NOMO-1 treated with DMSO at 0.1 percent for 48 hours (cell line): ENCODE measurements around the gene STK24.

Experiments
- DNase-seq: peaks from one replicate; lab custom pipeline; 2025; ENCODE audit not compliant: unreplicated experiment; lab: John Stamatoyannopoulos, UW

Gene STK24

GRCh38 chr13:98475522-98475921 is 101.4 kb downstream of the STK24 start:
- no peak for DNase-seq

GRCh38 chr13:98474761-98475160 is 102.1 kb downstream of the STK24 start:
- DNase-seq: no peak

- no peak for DNase-seq
Measured at GRCh38 chr13:98474292-98474691, 102.6 kb downstream of the STK24 start.

- no peak for DNase-seq
Measured at GRCh38 chr13:98473788-98474144, 103.1 kb downstream of the STK24 start.

- no peak for DNase-seq
Measured at GRCh38 chr13:98473135-98473787, 103.6 kb downstream of the STK24 start.

- no peak for DNase-seq
Measured at GRCh38 chr13:98471934-98472333, 105.0 kb downstream of the STK24 start.

- DNase-seq: no peak
Measured at GRCh38 chr13:98470920-98471319, 106.0 kb downstream of the STK24 start.

GRCh38 chr13:98468929-98469328 is 108.0 kb downstream of the STK24 start:
- DNase-seq: no peak

GRCh38 chr13:98468361-98468760 is 108.5 kb downstream of the STK24 start:
- no peak for DNase-seq

GRCh38 chr13:98467263-98467985 is 109.5 kb downstream of the STK24 start:
- no peak for DNase-seq

GRCh38 chr13:98466634-98467236 is 110.2 kb downstream of the STK24 start:
- no peak for DNase-seq

- no peak for DNase-seq
Measured at GRCh38 chr13:98462946-98463345, 114.0 kb downstream of the STK24 start.

- DNase-seq: no peak
Measured at GRCh38 chr13:98462241-98462882, 114.5 kb downstream of the STK24 start.

- DNase-seq: no peak
Measured at GRCh38 chr13:98461486-98462240, 115.2 kb downstream of the STK24 start.

- no peak for DNase-seq
Measured at GRCh38 chr13:98460516-98460915, 116.4 kb downstream of the STK24 start.

- DNase-seq: no peak
Measured at GRCh38 chr13:98459721-98460370, 117.1 kb downstream of the STK24 start.

- no peak for DNase-seq
Measured at GRCh38 chr13:98459171-98459681, 117.7 kb downstream of the STK24 start.

- DNase-seq: no peak
Measured at GRCh38 chr13:98458431-98458830, 118.5 kb downstream of the STK24 start.

- no peak for DNase-seq
Measured at GRCh38 chr13:98457053-98457452, 119.9 kb downstream of the STK24 start.

- DNase-seq: no peak
Measured at GRCh38 chr13:98456413-98456845, 120.5 kb downstream of the STK24 start.
